ENCODE measurements around the gene INAFM2.

The INAFM2 gene

DNA sequence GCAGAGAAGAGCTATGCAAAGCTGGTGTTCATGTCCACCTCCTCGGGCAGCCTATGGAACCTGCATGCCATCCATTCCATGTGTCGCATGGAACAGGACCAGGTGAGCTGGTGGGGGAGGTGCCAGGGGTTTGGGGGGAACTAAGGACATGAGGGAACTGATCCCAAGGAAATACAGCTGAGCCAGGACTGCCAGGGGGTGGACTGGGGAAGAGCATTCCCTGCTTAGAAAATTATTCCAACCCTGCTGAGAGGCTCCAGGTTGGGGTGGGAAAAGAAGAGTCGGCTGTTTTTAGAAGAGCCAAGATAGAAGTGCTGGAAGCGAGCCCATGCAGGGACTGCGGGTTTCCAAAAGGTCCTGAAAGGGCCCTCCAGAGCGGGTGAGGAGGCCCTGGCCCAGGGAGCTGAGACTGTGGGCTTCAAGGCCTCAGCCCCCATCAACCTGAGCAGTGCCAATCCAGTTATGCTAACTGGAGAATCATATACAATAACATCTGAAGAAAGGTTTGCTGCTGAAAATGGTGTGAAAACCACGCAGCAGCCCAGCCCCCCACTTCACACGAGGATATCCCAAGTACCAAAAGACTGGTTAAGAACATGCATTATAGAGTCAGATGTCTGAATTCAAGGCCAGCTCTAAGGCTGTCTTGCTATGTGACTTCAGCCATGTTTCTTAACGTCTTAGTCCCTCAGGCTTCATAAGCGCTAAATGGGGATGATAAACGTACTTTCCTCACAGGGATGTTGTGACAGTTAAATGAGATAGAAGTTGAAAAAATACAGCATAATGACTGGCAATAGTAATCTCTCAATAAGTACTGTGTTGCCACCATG is 42.3 kb downstream of the INAFM2 start:
- DNase-seq = no peak

DNA sequence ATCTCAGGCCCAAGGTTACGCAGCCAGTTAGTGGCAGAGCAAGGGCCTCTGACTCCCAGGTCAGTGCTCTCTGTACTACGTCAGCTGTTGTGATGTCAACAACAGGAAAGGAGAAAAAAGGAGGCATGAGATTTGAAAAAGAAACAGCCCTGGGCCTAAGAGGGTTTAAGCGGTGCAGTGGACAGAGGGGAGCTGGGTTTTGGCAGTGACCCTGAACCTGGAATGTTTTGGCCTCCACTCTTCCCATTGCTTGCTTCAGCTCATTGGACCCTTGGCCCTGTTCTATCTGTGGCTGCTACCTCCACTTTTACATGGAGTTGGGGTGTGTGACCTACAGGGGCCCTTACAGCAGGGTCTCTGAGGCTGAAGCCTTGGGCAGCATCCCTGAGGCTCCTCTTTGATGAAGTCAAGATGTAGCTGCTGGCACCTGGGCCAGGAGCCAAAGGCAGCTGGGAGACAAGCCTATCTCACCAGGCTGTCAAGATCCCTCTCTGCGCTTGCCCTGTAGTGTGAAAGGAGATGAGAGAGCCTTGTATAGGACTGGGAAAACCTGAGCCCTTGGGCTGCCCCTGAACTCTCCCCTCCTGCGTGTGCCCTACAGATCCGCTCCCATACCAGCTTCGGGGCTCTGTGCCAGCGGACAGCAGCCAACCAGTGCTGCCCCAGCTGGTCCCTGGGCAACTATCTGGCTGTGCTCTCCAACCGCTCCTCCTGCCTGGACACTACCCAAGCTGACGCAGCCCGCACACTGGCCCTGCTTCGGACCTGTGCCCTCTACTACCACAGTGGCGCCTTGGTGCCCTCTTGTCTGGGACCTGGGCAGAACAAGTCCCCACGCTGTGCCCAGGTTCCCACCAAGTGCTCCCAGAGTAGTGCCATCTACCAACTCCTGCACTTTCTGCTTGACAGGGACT is 43.2 kb downstream of the INAFM2 start:
- no peak for DNase-seq

DNA sequence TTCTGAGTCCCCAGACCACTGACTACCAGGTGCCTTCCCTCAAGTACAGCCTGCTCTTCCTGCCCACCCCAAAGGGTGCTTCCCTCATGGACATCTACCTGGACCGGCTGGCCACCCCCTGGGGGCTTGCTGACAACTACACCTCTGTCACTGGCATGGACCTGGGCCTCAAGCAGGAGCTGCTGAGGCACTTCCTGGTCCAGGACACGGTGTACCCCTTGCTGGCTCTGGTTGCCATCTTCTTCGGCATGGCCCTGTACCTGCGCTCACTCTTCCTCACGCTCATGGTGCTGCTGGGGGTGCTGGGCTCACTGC is 43.8 kb downstream of the INAFM2 start:
- DNase-seq = no peak

DNA sequence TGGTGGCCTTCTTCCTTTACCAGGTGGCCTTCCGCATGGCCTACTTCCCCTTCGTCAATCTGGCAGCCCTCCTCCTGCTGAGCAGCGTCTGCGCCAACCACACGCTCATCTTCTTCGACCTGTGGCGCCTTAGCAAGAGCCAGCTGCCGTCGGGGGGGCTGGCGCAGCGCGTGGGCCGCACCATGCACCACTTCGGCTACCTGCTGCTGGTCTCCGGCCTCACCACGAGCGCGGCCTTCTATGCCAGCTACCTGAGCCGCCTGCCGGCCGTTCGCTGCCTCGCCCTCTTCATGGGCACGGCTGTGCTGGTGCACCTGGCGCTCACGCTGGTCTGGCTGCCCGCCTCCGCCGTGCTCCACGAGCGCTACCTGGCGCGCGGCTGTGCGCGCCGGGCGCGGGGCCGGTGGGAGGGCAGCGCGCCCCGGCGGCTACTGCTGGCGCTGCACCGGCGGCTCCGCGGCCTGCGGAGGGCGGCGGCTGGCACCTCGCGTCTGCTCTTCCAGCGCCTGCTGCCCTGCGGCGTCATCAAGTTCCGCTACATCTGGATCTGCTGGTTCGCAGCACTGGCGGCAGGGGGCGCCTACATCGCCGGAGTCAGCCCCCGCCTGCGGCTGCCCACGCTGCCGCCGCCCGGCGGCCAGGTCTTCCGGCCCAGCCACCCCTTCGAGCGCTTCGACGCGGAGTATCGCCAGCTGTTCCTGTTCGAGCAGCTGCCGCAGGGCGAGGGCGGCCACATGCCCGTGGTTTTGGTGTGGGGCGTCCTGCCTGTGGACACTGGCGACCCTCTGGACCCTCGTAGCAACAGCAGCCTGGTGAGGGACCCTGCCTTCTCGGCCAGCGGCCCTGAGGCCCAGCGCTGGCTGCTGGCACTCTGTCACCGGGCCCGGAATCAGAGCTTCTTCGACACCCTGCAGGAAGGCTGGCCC is 44.5 kb downstream of the INAFM2 start:
- DNase-seq = peak; percentile 50

DNA sequence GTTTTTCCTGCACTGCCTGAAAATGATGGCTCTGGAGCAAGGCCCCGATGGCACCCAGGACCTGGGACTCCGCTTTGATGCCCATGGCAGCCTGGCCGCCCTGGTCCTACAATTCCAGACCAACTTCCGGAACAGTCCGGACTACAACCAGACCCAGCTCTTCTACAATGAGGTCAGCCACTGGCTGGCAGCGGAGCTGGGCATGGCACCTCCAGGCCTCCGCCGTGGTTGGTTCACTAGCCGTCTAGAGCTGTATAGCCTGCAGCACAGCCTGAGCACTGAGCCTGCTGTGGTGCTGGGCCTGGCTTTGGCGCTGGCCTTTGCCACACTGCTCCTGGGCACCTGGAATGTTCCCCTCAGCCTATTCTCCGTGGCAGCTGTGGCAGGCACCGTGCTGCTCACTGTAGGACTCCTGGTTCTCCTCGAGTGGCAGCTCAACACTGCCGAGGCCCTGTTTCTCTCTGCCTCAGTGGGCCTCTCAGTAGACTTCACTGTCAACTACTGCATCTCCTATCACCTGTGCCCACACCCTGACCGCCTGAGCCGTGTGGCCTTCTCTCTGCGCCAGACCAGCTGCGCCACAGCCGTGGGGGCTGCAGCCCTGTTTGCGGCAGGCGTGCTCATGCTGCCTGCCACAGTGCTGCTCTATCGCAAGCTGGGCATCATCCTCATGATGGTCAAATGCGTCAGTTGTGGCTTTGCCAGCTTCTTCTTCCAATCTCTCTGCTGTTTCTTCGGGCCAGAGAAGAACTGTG is 45.4 kb downstream of the INAFM2 start:
- no peak for DNase-seq

DNA sequence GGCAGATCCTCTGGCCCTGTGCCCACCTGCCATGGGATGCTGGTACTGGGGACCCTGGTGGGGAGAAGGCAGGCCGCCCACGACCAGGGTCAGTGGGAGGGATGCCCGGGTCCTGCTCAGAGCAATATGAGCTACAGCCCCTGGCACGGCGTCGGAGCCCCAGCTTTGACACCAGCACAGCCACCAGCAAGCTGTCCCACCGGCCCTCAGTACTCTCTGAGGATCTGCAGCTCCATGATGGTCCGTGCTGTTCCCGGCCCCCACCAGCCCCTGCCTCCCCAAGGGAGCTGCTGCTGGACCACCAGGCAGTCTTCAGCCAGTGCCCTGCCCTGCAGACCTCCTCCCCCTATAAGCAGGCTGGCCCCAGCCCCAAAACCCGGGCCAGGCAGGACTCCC is 46.0 kb downstream of the INAFM2 start:
- DNase-seq = no peak

DNA sequence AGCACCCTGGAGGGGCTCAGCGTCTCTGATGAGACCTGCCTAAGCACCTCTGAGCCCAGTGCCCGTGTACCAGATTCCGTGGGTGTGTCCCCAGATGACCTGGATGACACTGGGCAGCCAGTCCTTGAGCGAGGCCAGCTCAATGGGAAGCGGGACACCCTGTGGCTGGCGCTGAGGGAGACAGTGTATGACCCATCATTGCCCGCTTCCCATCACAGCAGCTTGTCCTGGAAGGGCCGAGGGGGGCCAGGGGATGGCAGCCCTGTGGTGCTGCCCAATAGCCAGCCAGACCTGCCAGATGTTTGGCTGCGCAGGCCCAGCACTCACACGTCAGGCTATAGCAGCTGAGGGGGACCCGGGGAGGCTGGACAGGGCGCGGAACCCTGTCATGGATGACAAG is 46.5 kb downstream of the INAFM2 start:
- no peak for DNase-seq

DNA sequence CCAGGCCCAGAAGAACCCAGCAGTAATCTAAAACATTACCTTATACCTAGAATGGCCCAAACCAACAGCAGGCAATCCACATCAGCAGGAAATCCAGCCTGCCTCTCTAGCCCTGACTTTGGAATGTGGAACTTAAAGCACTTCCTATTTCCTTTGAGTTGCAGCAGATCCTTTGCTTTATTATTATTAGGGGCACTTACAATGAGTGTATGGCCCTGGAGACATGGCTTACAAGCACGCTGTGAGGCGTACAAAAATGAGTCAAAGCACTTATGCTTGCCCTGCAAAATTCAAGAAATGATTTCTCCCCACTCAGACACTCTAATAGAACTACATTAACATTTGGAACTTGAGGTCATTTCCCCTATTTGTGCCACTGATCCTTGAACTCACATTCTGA is 49.5 kb downstream of the INAFM2 start:
- DNase-seq = no peak

All from SIG-M5 (cell line).